HG03342 (cell line): ENCODE measurements around the gene PDCD2.
"Not testable (repeated sequence)": the region's sequence is repeated elsewhere in the genome, so short reads cannot be mapped to it uniquely, and the experiment has no call there.

Experiments
- ATAC-seq: cut with Tn5 transposase; IDR thresholded peaks from one replicate; pipeline ENCODE4 v1.9.1; 2021; ENCODE audit warnings: mild to moderate bottlenecking, moderate library complexity; ENCODE audit not compliant: unreplicated experiment

Gene PDCD2

GRCh38 chr6:170584181-170584953, at the start of gene PDCD2:
PDCD2 (minus strand) TSS chr6:170584637; CDS start chr6:170584581, 56 bp downstream.
- peak; percentile 96 for ATAC-seq

- ATAC-seq: not testable (repeated sequence)
Measured at GRCh38 chr6:170616020-170616554, 31.6 kb upstream of the PDCD2 start.

GRCh38 chr6:170612256-170612804, 27.9 kb upstream of the PDCD2 start:
- peak; percentile 68 for ATAC-seq

- not testable (repeated sequence) for ATAC-seq
Measured at GRCh38 chr6:170609225-170609624, 24.8 kb upstream of the PDCD2 start.

- no peak for ATAC-seq
Measured at GRCh38 chr6:170605574-170606259, 21.3 kb upstream of the PDCD2 start.

- ATAC-seq: no peak
Measured at GRCh38 chr6:170597278-170597677, 12.8 kb upstream of the PDCD2 start.

- ATAC-seq: no peak
Measured at GRCh38 chr6:170596426-170596825, 12.0 kb upstream of the PDCD2 start.

GRCh38 chr6:170590725-170591124, 6.3 kb upstream of the PDCD2 start:
- no peak for ATAC-seq

GRCh38 chr6:170584954-170585498, 589 bp upstream of the PDCD2 start:
- peak; percentile 37 for ATAC-seq

- ATAC-seq: no peak
Measured at GRCh38 chr6:170583756-170584180, 669 bp downstream of the PDCD2 start.

GRCh38 chr6:170578909-170579308, 5.5 kb downstream of the PDCD2 start:
- no peak for ATAC-seq

- no peak for ATAC-seq
Measured at GRCh38 chr6:170575250-170575649, 9.2 kb downstream of the PDCD2 start.

- ATAC-seq: no peak
Measured at GRCh38 chr6:170572704-170573466, 11.6 kb downstream of the PDCD2 start.

- ATAC-seq: no peak
Measured at GRCh38 chr6:170564936-170565530, 19.4 kb downstream of the PDCD2 start.

- no peak for ATAC-seq
Measured at GRCh38 chr6:170561555-170561954, 22.9 kb downstream of the PDCD2 start.

GRCh38 chr6:170555305-170555704, 29.1 kb downstream of the PDCD2 start:
- ATAC-seq: no peak

GRCh38 chr6:170554796-170555137, 29.7 kb downstream of the PDCD2 start:
- no peak for ATAC-seq

GRCh38 chr6:170554013-170554795, 30.2 kb downstream of the PDCD2 start, which contains the start of gene TBP:
TBP (plus strand) TSS chr6:170554369; CDS start chr6:170557030, 2,661 bp downstream.
- peak; percentile 96 for ATAC-seq

- peak; percentile 34 for ATAC-seq
Measured at GRCh38 chr6:170553534-170554012, 30.9 kb downstream of the PDCD2 start.
